Liver (tissue), 9 donors: Measurements from ENCODE around the gene MEX3C. TPM values are rescaled to one million over a fixed set of nuclear protein-coding genes. Genes with fewer than 3 reads are reported as not detected.

Source experiments
- DNase-seq: peaks from one replicate; pipeline ENCODE4 v3.0.0-alpha.2; 2017; ENCODE audit warnings: low spot score
- H3K27ac ChIP-seq, 2 donors: one replicate each; pipeline ENCODE4 v1.7.0; 2013; ENCODE audit warnings: inconsistent platforms in 2 of 2, low read length in 2 of 2, control low read depth in 1 of 2, low read depth in 1 of 2, mild to moderate bottlenecking in 1 of 2
- H3K27me3 ChIP-seq, 4 donors: one replicate each; pipeline versions ENCODE4 v1.6.1 to v1.7.0; 2013; ENCODE audit warnings: low read length in 3 of 4, inconsistent platforms in 1 of 4, mild to moderate bottlenecking in 1 of 4, moderate library complexity in 1 of 4; ENCODE audit not compliant: control insufficient read depth in 4 of 4, insufficient read depth in 4 of 4
- H3K36me3 ChIP-seq, 4 donors: one replicate each; pipeline versions ENCODE4 v1.6.1 to v1.7.0; 2013; ENCODE audit warnings: low read length in 3 of 4, mild to moderate bottlenecking in 3 of 4, low read depth in 1 of 4, moderate library complexity in 1 of 4; ENCODE audit not compliant: control insufficient read depth in 4 of 4, insufficient read depth in 3 of 4
- H3K4me1 ChIP-seq, 4 donors: one replicate each; pipeline versions ENCODE4 v1.6.1 to v1.7.0; 2013; ENCODE audit warnings: low read length in 3 of 4, mild to moderate bottlenecking in 3 of 4, moderate library complexity in 1 of 4; ENCODE audit not compliant: control insufficient read depth in 4 of 4, insufficient read depth in 4 of 4
- H3K4me3 ChIP-seq, 3 donors: one replicate each; pipeline versions ENCODE4 v1.6.1 to v1.7.0; 2013; ENCODE audit warnings: low read length in 3 of 3, control low read depth in 1 of 3, low read depth in 1 of 3, mild to moderate bottlenecking in 1 of 3
- H3K9ac ChIP-seq, 2 donors: one replicate each; pipeline ENCODE4 v1.7.0; 2013; ENCODE audit warnings: low read length in 2 of 2, mild to moderate bottlenecking in 2 of 2, moderate library complexity in 2 of 2, control low read depth in 1 of 2, low read depth in 1 of 2
- H3K9me3 ChIP-seq, 4 donors: one replicate each; pipeline versions ENCODE4 v1.6.1 to v1.7.0; 2013; ENCODE audit warnings: low read length in 3 of 4; ENCODE audit not compliant: control insufficient read depth in 4 of 4
- EGR1 ChIP-seq, 2 donors: IDR thresholded peaks; 2 replicates each; pipeline ENCODE4 v1.6.1; 2016 to 2018; ENCODE audit warnings: antibody characterized with exemption in 2 of 2, low read depth in 2 of 2
- FOXA1 ChIP-seq: IDR thresholded peaks from 2 replicates; pipeline ENCODE4 v1.6.1; 2016; ENCODE audit warnings: antibody characterized with exemption
- FOXA2 ChIP-seq: IDR thresholded peaks from 2 replicates; pipeline ENCODE4 v1.6.1; 2016; ENCODE audit warnings: antibody characterized with exemption
- GABPA ChIP-seq, 2 donors: IDR thresholded peaks in 1 of 2; conservative IDR thresholded peaks in 1 of 2; 2 replicates each; pipeline ENCODE4 v1.6.1; 2016; ENCODE audit warnings: antibody characterized with exemption in 2 of 2, mild to moderate bottlenecking in 1 of 2, moderate library complexity in 1 of 2
- HNF4A ChIP-seq, 2 donors: conservative IDR thresholded peaks; 2 replicates each; pipeline ENCODE4 v1.6.1; 2016; ENCODE audit warnings: antibody characterized with exemption in 2 of 2, mild to moderate bottlenecking in 2 of 2
- HNF4G ChIP-seq: IDR thresholded peaks from 2 replicates; pipeline ENCODE4 v1.6.1; 2016; ENCODE audit warnings: antibody characterized with exemption
- JUND ChIP-seq, 2 donors: IDR thresholded peaks; 2 replicates each; pipeline ENCODE4 v1.6.1; 2016; ENCODE audit warnings: antibody characterized with exemption in 2 of 2
- MAX ChIP-seq: IDR thresholded peaks from 2 replicates; pipeline ENCODE4 v1.6.1; 2016; ENCODE audit warnings: antibody characterized with exemption
- NR2F2 ChIP-seq: IDR thresholded peaks from 2 replicates; pipeline ENCODE4 v1.6.1; 2016; ENCODE audit warnings: antibody characterized with exemption
- RAD21 ChIP-seq, 2 donors: IDR thresholded peaks; 2 replicates each; pipeline ENCODE4 v1.6.1; 2016; ENCODE audit warnings: antibody characterized with exemption in 2 of 2, mild to moderate bottlenecking in 2 of 2
- REST ChIP-seq: IDR thresholded peaks from 2 replicates; pipeline ENCODE4 v1.6.1; 2016; ENCODE audit warnings: antibody characterized with exemption, mild to moderate bottlenecking
- RXRA ChIP-seq, 2 donors: IDR thresholded peaks; 2 replicates each; pipeline ENCODE4 v1.6.1; 2017 to 2018; ENCODE audit warnings: antibody characterized with exemption in 2 of 2, mild to moderate bottlenecking in 1 of 2
- SP1 ChIP-seq: IDR thresholded peaks from 2 replicates; pipeline ENCODE4 v1.6.1; 2018; ENCODE audit warnings: antibody characterized with exemption, mild to moderate bottlenecking
- TAF1 ChIP-seq: conservative IDR thresholded peaks from 2 replicates; pipeline ENCODE4 v1.6.1; 2016; ENCODE audit warnings: antibody characterized with exemption, mild to moderate bottlenecking
- YY1 ChIP-seq: IDR thresholded peaks from 2 replicates; pipeline ENCODE4 v1.6.1; 2016; ENCODE audit warnings: antibody characterized with exemption, mild to moderate bottlenecking
- whole genome bisulfite sequencing: extraction: QIAGEN DNeasy Blood & Tissue Kit; methylation state at CpG from one replicate; pipeline ENCODE4 v1.1.7; 2013; 5-methylcytosine and 5-hydroxymethylcytosine counted together
- polyA plus RNA-seq, 2 donors: library from polyadenylated mRNA; stranded (reverse) in 1 of 2; unstranded in 1 of 2; fragments of 200-250 nt in 1 of 2; fragments of >200 nt in 1 of 2; fragmentation: Nextera tagmentation in 1 of 2; extraction: Ambion mirVana in 1 of 2; gene quantifications; one replicate each; pipeline versions ENCODE4 v1.2.1 to v1.2.3, GENCODE V29; 2013 to 2015
- total RNA-seq, 2 donors: library from RNA; depleted of rRNA; stranded (reverse); fragments of >200 nt; gene quantifications; one replicate each; pipeline ENCODE4 v1.2.3, GENCODE V29; 2014
- TF ChIP-seq, protein P1 (sequence below): IDR thresholded peaks from 2 replicates; pipeline ENCODE4 v1.6.1; 2016; ENCODE audit warnings: antibody characterized with exemption
- TF ChIP-seq, protein P2 (sequence below): IDR thresholded peaks from 2 replicates; pipeline ENCODE4 v1.6.1; 2016; ENCODE audit warnings: antibody characterized with exemption
- TF ChIP-seq, protein P3 (sequence below): fragments of 150-350 bp; IDR thresholded peaks from 2 replicates; pipeline ENCODE4 v1.5.1; 2017; ENCODE audit warnings: improper control_type of control experiment, low read depth, low read length; ENCODE audit not compliant: missing input control
- donor health status: healthy.
- donor health status: healthy.
- donor health status: healthy.
- donor health status: healthy.
- donor health status: healthy.

MEX3C gene
- total and polyA plus RNA-seq, 4 donors: 2.7 to 16.1 (median 8.6) TPM

DNA sequence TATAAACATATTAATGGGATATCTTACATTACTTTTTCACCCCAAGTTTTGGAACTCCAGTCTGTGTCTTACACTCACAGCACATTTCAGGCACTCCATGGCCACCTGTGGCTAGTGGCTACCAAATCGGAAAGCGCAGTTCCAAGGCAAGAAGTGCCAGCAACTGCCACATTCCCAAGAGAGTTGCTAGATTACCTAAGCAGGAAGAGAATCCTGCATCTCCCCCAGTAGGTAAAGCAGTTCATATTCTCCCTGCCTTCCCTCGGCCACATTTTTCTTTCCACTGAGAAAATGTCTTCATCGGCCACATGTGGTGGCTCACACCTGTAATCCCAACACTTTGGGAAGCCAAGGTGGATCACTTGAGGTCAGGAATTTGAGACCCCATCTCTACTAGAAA lies 62.8 kb downstream of the MEX3C start:
- TF ChIP-seq REST: no peak
- TF ChIP-seq HNF4G: no peak
- TF ChIP-seq, protein P1, sequence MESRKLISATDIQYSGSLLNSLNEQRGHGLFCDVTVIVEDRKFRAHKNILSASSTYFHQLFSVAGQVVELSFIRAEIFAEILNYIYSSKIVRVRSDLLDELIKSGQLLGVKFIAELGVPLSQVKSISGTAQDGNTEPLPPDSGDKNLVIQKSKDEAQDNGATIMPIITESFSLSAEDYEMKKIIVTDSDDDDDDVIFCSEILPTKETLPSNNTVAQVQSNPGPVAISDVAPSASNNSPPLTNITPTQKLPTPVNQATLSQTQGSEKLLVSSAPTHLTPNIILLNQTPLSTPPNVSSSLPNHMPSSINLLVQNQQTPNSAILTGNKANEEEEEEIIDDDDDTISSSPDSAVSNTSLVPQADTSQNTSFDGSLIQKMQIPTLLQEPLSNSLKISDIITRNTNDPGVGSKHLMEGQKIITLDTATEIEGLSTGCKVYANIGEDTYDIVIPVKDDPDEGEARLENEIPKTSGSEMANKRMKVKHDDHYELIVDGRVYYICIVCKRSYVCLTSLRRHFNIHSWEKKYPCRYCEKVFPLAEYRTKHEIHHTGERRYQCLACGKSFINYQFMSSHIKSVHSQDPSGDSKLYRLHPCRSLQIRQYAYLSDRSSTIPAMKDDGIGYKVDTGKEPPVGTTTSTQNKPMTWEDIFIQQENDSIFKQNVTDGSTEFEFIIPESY: no peak
- no peak for TF ChIP-seq HNF4A (conservative IDR thresholded peaks at IDR 0.05)
- no peak for TF ChIP-seq YY1
- no peak for TF ChIP-seq RAD21 (IDR thresholded peaks at IDR 0.05)
- TF ChIP-seq FOXA1: no peak
- TF ChIP-seq, protein P2, sequence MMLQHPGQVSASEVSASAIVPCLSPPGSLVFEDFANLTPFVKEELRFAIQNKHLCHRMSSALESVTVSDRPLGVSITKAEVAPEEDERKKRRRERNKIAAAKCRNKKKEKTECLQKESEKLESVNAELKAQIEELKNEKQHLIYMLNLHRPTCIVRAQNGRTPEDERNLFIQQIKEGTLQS: no peak
- no peak for TF ChIP-seq SP1
- TF ChIP-seq FOXA2: no peak
- Histone ChIP-seq H3K9me3 (no peaks in the 10 kb centered on the region), H3K4me3 (no peak overlapping the region), H3K27me3 (no peaks in the 10 kb centered on the region), H3K27ac (no peak overlapping the region), H3K4me1 (peaks cover 7 to 30% (median 18%) of the 10 kb centered on the region in 4 donors), H3K36me3 (no peaks in the 10 kb centered on the region), H3K9ac (no peak overlapping the region)
- DNase-seq: no peak
- WGBS: 97% methylated on average over 4 of the region's 4 CpGs

GRCh38 chr18:51133580-51134160 lies 63.8 kb downstream of the MEX3C start:
- WGBS: 31% methylated on average over 12 of the region's 12 CpGs
- H3K4me1 ChIP-seq: peaks cover 7 to 30% (median 18%) of the 10 kb centered on the region in 4 donors
- peak; percentile 73 for DNase-seq
- H3K27ac ChIP-seq: no peak overlapping the region
- no peak overlapping the region for H3K4me3 ChIP-seq
- no peaks in the 10 kb centered on the region for H3K27me3 ChIP-seq
- no peaks in the 10 kb centered on the region for H3K9me3 ChIP-seq
- no peak overlapping the region for H3K9ac ChIP-seq
- H3K36me3 ChIP-seq: no peaks in the 10 kb centered on the region
- TF ChIP-seq, protein P1: peak; percentile 84
- TF ChIP-seq RXRA (IDR thresholded peaks at IDR 0.05): peak; percentile 97 to 98
- no peak for TF ChIP-seq NR2F2
- TF ChIP-seq SP1: peak; percentile 80
- peak; percentile 61 for TF ChIP-seq HNF4G
- TF ChIP-seq, protein P2: peak; percentile 14
- TF ChIP-seq GABPA (IDR thresholded peaks at IDR 0.05 in 1 of 2, conservative IDR thresholded peaks at IDR 0.05 in 1 of 2): peak in 1 of 2 donors; percentile 52
- TF ChIP-seq YY1: peak; percentile 54
- TF ChIP-seq RAD21 (IDR thresholded peaks at IDR 0.05): peak; percentile 41 to 54
- TF ChIP-seq TAF1: no peak
- TF ChIP-seq, protein P3, sequence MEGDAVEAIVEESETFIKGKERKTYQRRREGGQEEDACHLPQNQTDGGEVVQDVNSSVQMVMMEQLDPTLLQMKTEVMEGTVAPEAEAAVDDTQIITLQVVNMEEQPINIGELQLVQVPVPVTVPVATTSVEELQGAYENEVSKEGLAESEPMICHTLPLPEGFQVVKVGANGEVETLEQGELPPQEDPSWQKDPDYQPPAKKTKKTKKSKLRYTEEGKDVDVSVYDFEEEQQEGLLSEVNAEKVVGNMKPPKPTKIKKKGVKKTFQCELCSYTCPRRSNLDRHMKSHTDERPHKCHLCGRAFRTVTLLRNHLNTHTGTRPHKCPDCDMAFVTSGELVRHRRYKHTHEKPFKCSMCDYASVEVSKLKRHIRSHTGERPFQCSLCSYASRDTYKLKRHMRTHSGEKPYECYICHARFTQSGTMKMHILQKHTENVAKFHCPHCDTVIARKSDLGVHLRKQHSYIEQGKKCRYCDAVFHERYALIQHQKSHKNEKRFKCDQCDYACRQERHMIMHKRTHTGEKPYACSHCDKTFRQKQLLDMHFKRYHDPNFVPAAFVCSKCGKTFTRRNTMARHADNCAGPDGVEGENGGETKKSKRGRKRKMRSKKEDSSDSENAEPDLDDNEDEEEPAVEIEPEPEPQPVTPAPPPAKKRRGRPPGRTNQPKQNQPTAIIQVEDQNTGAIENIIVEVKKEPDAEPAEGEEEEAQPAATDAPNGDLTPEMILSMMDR: peak; percentile 22
- peak; percentile 52 for TF ChIP-seq FOXA1
- peak; percentile 89 to 94 for TF ChIP-seq HNF4A (conservative IDR thresholded peaks at IDR 0.05)
- peak; percentile 41 for TF ChIP-seq FOXA2
- peak in 1 of 2 donors; percentile 60 for TF ChIP-seq EGR1 (IDR thresholded peaks at IDR 0.05; ENCODE audit: low read depth in 2 of 2)
- TF ChIP-seq JUND (IDR thresholded peaks at IDR 0.05): peak; percentile 79 to 88
- peak; percentile 96 for TF ChIP-seq MAX
